Keratinocyte (primary cell): ENCODE data around the gene DCP1A. TPM values are rescaled to one million over a fixed set of nuclear protein-coding genes. Genes with fewer than 3 reads are reported as not detected.

Experiments used
- DNase-seq: peaks from one replicate; pipeline ENCODE4 v3.0.0-alpha.2; 2011; ENCODE audit warnings: low read depth, missing footprints, low spot score
- FAIRE-seq: peaks from 2 replicates; lab custom pipeline; 2011; peaks lifted over from hg19 to GRCh38; lab: Jason Lieb, UNC
- H2AFZ ChIP-seq: 2 replicates; pipeline ENCODE4 v1.6.0; 2012; ENCODE audit warnings: low read length, control low read depth, inconsistent platforms; ENCODE audit not compliant: control insufficient read depth
- H3K27ac ChIP-seq: 2 replicates; pipeline ENCODE4 v1.5.1; 2011; ENCODE audit warnings: low read length; ENCODE audit not compliant: control insufficient read depth, insufficient read depth
- H3K27me3 ChIP-seq: 3 replicates; pipeline ENCODE4 v1.6.0; 2011; ENCODE audit warnings: low read length; ENCODE audit not compliant: control insufficient read depth, insufficient read depth; ENCODE audit errors: extremely low read depth
- H3K36me3 ChIP-seq, 2 experiments: 2 replicates in 1 of 2; 3 replicates in 1 of 2; pipeline ENCODE4 v1.5.1; 2011; ENCODE audit warnings: low read length in 2 of 2, mild to moderate bottlenecking in 1 of 2; ENCODE audit not compliant: control insufficient read depth in 2 of 2, insufficient read depth in 2 of 2; ENCODE audit errors: extremely low read depth in 1 of 2
- H3K4me1 ChIP-seq: 3 replicates; pipeline ENCODE4 v1.5.1; 2011; ENCODE audit warnings: low read length; ENCODE audit not compliant: control insufficient read depth, insufficient read depth; ENCODE audit errors: extremely low read depth
- H3K4me2 ChIP-seq: 3 replicates; pipeline ENCODE4 v1.6.0; 2011; ENCODE audit warnings: low read depth, low read length; ENCODE audit not compliant: control insufficient read depth, insufficient read depth; ENCODE audit errors: extremely low read depth
- H3K4me3 ChIP-seq, 3 experiments: fragments of 200-600 bp in 1 of 3; sonication (generic) in 1 of 3; 2 replicates in 2 of 3; 3 replicates in 1 of 3; pipeline ENCODE4 v1.5.1; 2011 to 2016; ENCODE audit warnings: low read length in 3 of 3, mild to moderate bottlenecking in 3 of 3, control low read depth in 2 of 3, inconsistent platforms in 1 of 3, low read depth in 1 of 3, mixed read lengths in 1 of 3, mixed run types in 1 of 3, moderate library complexity in 1 of 3; ENCODE audit not compliant: control insufficient read depth in 2 of 3, insufficient read depth in 2 of 3; ENCODE audit errors: extremely low read depth in 1 of 3
- H3K79me2 ChIP-seq: 2 replicates; pipeline ENCODE4 v1.6.0; 2012; ENCODE audit warnings: low read length; ENCODE audit not compliant: control insufficient read depth, insufficient read depth
- H3K9ac ChIP-seq: 3 replicates; pipeline ENCODE4 v1.6.0; 2011; ENCODE audit warnings: low read length; ENCODE audit not compliant: control insufficient read depth, insufficient read depth; ENCODE audit errors: extremely low read depth
- H3K9me1 ChIP-seq: 3 replicates; pipeline ENCODE4 v1.6.0; 2011; ENCODE audit warnings: low read length; ENCODE audit not compliant: control insufficient read depth, insufficient read depth; ENCODE audit errors: extremely low read depth
- H3K9me3 ChIP-seq: 2 replicates; pipeline ENCODE4 v1.5.1; 2012; ENCODE audit warnings: low read depth, low read length; ENCODE audit not compliant: control insufficient read depth
- H4K20me1 ChIP-seq: 3 replicates; pipeline ENCODE4 v1.6.0; 2011; ENCODE audit warnings: low read length; ENCODE audit not compliant: control insufficient read depth, insufficient read depth; ENCODE audit errors: extremely low read depth
- EZH2 ChIP-seq: IDR thresholded peaks from one replicate; pipeline ENCODE4 v1.6.1; 2012; ENCODE audit warnings: inconsistent platforms, mild to moderate bottlenecking, low read length, moderate library complexity
- dilution Hi-C: fragments of 300-500 bp; cut with MboI; formaldehyde crosslinking; loops from one replicate; pipeline ENCODE4 v1.7.0; 2020; ENCODE audit warnings: low sequenced_read_pairs; ENCODE audit not compliant: extremely low pct_ligation_motif_present
- polyA plus RNA-seq, 5 experiments: library from polyadenylated mRNA; depleted of rRNA in 3 of 5; stranded (reverse) in 3 of 5; stranded (forward) in 1 of 5; unstranded in 1 of 5; fragments of >200 nt; gene quantifications; 1 replicate in 1 of 5; 2 replicates in 3 of 5; 3 replicates in 1 of 5; pipeline versions ENCODE4 v1.2.1 to v1.2.3, GENCODE V29; 2011 to 2012; ENCODE audit warnings: missing spikeins in 2 of 5, low read depth in 1 of 5, low replicate concordance in 1 of 5
- TF ChIP-seq, protein P1 (sequence below), 3 experiments: IDR thresholded peaks in 1 of 3; conservative IDR thresholded peaks in 1 of 3; optimal IDR thresholded peaks in 1 of 3; 2 replicates in 2 of 3; 3 replicates in 1 of 3; pipeline versions ENCODE3 to v1.5.1; 2011; ENCODE audit warnings: low read length in 3 of 3, mild to moderate bottlenecking in 3 of 3, moderate library complexity in 2 of 3, control low read depth in 1 of 3, inconsistent platforms in 1 of 3; ENCODE audit not compliant: insufficient read depth in 2 of 3; ENCODE audit errors: extremely low read depth in 1 of 3

The DCP1A gene
- polyA plus RNA-seq, 1 donor (not counting 4 experiments of a cell fraction or from before 2014, with no cell fraction given): 15.0 TPM

DNA sequence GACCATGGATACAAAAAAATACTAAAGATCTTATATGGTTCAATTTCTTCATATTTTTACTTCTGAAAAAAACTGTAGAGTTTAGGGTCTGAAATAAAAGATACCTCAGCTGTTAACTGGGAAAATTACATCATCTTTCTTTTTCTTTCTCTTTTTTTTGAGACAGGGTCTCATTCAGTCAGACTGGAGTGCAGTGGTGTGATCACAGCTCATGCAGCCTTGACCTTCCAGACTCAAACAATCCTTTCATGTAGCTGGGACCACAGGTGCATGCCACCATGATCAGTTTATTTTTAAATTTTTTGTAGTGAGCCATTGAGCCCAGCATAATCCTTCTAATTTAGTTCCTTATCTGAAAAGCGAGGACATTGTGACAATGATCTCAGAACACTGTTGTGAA, 51.9 kb downstream of the DCP1A start:
- no peak overlapping the region for H3K4me3 ChIP-seq
- no peak overlapping the region for H3K4me2 ChIP-seq
- no peaks in the 10 kb centered on the region for H4K20me1 ChIP-seq
- H3K9me1 ChIP-seq: no peaks in the 10 kb centered on the region
- DNase-seq (no peak), FAIRE-seq (no peak)
- no peaks in the 10 kb centered on the region for H3K79me2 ChIP-seq
- H3K9me3 ChIP-seq: no peaks in the 10 kb centered on the region
- no peak overlapping the region for H2AFZ ChIP-seq
- H3K36me3 ChIP-seq: peaks cover 0 to 10% of the 10 kb centered on the region in 2 experiments
- H3K27me3 ChIP-seq: no peaks in the 10 kb centered on the region
- TF ChIP-seq EZH2: no peak
- TF ChIP-seq, protein P1, sequence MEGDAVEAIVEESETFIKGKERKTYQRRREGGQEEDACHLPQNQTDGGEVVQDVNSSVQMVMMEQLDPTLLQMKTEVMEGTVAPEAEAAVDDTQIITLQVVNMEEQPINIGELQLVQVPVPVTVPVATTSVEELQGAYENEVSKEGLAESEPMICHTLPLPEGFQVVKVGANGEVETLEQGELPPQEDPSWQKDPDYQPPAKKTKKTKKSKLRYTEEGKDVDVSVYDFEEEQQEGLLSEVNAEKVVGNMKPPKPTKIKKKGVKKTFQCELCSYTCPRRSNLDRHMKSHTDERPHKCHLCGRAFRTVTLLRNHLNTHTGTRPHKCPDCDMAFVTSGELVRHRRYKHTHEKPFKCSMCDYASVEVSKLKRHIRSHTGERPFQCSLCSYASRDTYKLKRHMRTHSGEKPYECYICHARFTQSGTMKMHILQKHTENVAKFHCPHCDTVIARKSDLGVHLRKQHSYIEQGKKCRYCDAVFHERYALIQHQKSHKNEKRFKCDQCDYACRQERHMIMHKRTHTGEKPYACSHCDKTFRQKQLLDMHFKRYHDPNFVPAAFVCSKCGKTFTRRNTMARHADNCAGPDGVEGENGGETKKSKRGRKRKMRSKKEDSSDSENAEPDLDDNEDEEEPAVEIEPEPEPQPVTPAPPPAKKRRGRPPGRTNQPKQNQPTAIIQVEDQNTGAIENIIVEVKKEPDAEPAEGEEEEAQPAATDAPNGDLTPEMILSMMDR (optimal IDR thresholded peaks at IDR 0.05 in 1 of 3, IDR thresholded peaks at IDR 0.05 in 1 of 3, conservative IDR thresholded peaks at IDR 0.05 in 1 of 3; ENCODE audit: extremely low read depth in 1 of 3, insufficient read depth in 2 of 3, low read length in 3 of 3): no peak
- no peak overlapping the region for H3K27ac ChIP-seq
- dilution Hi-C loops: no loop called here
- H3K4me1 ChIP-seq: no peaks in the 10 kb centered on the region
- H3K9ac ChIP-seq: no peak overlapping the region

DNA sequence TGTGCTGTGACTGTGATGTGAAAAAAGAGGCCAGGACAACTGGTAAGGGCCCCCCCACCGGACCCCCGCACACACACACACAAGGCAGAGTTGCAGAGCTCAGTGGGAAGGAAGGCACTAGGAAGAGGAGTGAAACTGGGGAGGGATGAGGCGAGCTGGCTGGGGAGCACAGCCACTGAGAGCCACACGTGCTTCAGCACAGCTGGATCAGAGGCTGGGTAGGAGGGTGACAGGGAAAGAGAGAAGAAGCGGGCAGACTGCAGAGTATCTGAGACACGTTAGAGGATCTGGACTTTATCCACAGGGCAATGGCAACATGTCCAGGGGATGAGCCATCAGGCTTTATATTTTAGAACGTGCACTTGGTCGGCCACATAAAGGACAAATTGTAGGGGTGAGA, 53.5 kb downstream of the DCP1A start:
- Histone ChIP-seq H3K4me2 (no peak overlapping the region), H3K27ac (no peak overlapping the region), H3K9ac (no peak overlapping the region), H3K79me2 (no peaks in the 10 kb centered on the region), H3K4me1 (no peaks in the 10 kb centered on the region), H3K9me3 (no peaks in the 10 kb centered on the region), H3K27me3 (no peaks in the 10 kb centered on the region), H2AFZ (no peak overlapping the region), H4K20me1 (no peaks in the 10 kb centered on the region), H3K4me3 (no peak overlapping the region), H3K36me3 (peaks cover 0 to 13% of the 10 kb centered on the region in 2 experiments), H3K9me1 (no peaks in the 10 kb centered on the region)
- TF ChIP-seq EZH2: no peak
- TF ChIP-seq, protein P1 (optimal IDR thresholded peaks at IDR 0.05 in 1 of 3, IDR thresholded peaks at IDR 0.05 in 1 of 3, conservative IDR thresholded peaks at IDR 0.05 in 1 of 3; ENCODE audit: extremely low read depth in 1 of 3, insufficient read depth in 2 of 3, low read length in 3 of 3): no peak
- DNase-seq (no peak), FAIRE-seq (no peak)
- dilution Hi-C loops: no loop called here
